Measurements from ENCODE around the gene SPRY1.

SPRY1 gene

GRCh38 chr4:123359449-123360315 is 36.9 kb upstream of the SPRY1 start:
- peak; percentile 16 to 44 for DNase-seq
- TF ChIP-seq POLR2A (IDR thresholded peaks at IDR 0.05; ENCODE audit: low read length) = no peak
- TF ChIP-seq GATA1 (IDR thresholded peaks at IDR 0.05; ENCODE audit: low read depth, low read length) = no peak

- peak; percentile 72 to 76 for DNase-seq
Measured at GRCh38 chr4:123361195-123361861, 35.3 kb upstream of the SPRY1 start.

GRCh38 chr4:123362103-123362502 is 34.5 kb upstream of the SPRY1 start:
- TF ChIP-seq POLR2A (IDR thresholded peaks at IDR 0.05; ENCODE audit: low read length) (no peak), GATA1 (IDR thresholded peaks at IDR 0.05; ENCODE audit: low read depth, low read length) (no peak)

More at GRCh38 chr4:123361195-123361861, 35.3 kb upstream of the SPRY1 start:
- TF ChIP-seq POLR2A (IDR thresholded peaks at IDR 0.05; ENCODE audit: low read length) = no peak
- TF ChIP-seq GATA1 (IDR thresholded peaks at IDR 0.05; ENCODE audit: low read depth, low read length) = no peak

GRCh38 chr4:123363729-123364128 is 32.9 kb upstream of the SPRY1 start:
- no peak for TF ChIP-seq GATA1 (IDR thresholded peaks at IDR 0.05; ENCODE audit: low read depth, low read length)
- no peak for TF ChIP-seq POLR2A (IDR thresholded peaks at IDR 0.05; ENCODE audit: low read length)
- DNase-seq = no peak

More at GRCh38 chr4:123362103-123362502, 34.5 kb upstream of the SPRY1 start:
- no peak for DNase-seq

- DNase-seq = no peak
- TF ChIP-seq GATA1 (IDR thresholded peaks at IDR 0.05; ENCODE audit: low read depth, low read length) (no peak), POLR2A (IDR thresholded peaks at IDR 0.05; ENCODE audit: low read length) (no peak)
Measured at GRCh38 chr4:123364906-123365305, 31.7 kb upstream of the SPRY1 start.

GRCh38 chr4:123365412-123365811 is 31.2 kb upstream of the SPRY1 start:
- DNase-seq = no peak
- no peak for TF ChIP-seq POLR2A (IDR thresholded peaks at IDR 0.05; ENCODE audit: low read length)
- no peak for TF ChIP-seq GATA1 (IDR thresholded peaks at IDR 0.05; ENCODE audit: low read depth, low read length)

- no peak for DNase-seq
Measured at GRCh38 chr4:123366144-123366748, 30.3 kb upstream of the SPRY1 start.

GRCh38 chr4:123378794-123379193 is 17.8 kb upstream of the SPRY1 start:
- TF ChIP-seq GATA1 (IDR thresholded peaks at IDR 0.05; ENCODE audit: low read depth, low read length) (no peak), POLR2A (IDR thresholded peaks at IDR 0.05; ENCODE audit: low read length) (no peak)
- DNase-seq = no peak

More at GRCh38 chr4:123366144-123366748, 30.3 kb upstream of the SPRY1 start:
- no peak for TF ChIP-seq GATA1 (IDR thresholded peaks at IDR 0.05; ENCODE audit: low read depth, low read length)
- no peak for TF ChIP-seq POLR2A (IDR thresholded peaks at IDR 0.05; ENCODE audit: low read length)

- no peak for DNase-seq
- no peak for TF ChIP-seq POLR2A (IDR thresholded peaks at IDR 0.05; ENCODE audit: low read length)
- TF ChIP-seq GATA1 (IDR thresholded peaks at IDR 0.05; ENCODE audit: low read depth, low read length) = no peak
Measured at GRCh38 chr4:123379392-123379791, 17.2 kb upstream of the SPRY1 start.

GRCh38 chr4:123380728-123381716 is 15.6 kb upstream of the SPRY1 start:
- no peak for DNase-seq
- TF ChIP-seq POLR2A (IDR thresholded peaks at IDR 0.05; ENCODE audit: low read length) = no peak
- TF ChIP-seq GATA1 (IDR thresholded peaks at IDR 0.05; ENCODE audit: low read depth, low read length) = no peak

GRCh38 chr4:123381996-123382395 is 14.6 kb upstream of the SPRY1 start:
- no peak for DNase-seq
- TF ChIP-seq POLR2A (IDR thresholded peaks at IDR 0.05; ENCODE audit: low read length) (no peak), GATA1 (IDR thresholded peaks at IDR 0.05; ENCODE audit: low read depth, low read length) (no peak)

- DNase-seq = no peak
- TF ChIP-seq POLR2A (IDR thresholded peaks at IDR 0.05; ENCODE audit: low read length) (no peak), GATA1 (IDR thresholded peaks at IDR 0.05; ENCODE audit: low read depth, low read length) (no peak)
Measured at GRCh38 chr4:123383566-123383965, 13.0 kb upstream of the SPRY1 start.

GRCh38 chr4:123386609-123387008 is 10.0 kb upstream of the SPRY1 start:
- no peak for TF ChIP-seq GATA1 (IDR thresholded peaks at IDR 0.05; ENCODE audit: low read depth, low read length)
- no peak for TF ChIP-seq POLR2A (IDR thresholded peaks at IDR 0.05; ENCODE audit: low read length)
- peak in 1 of 2 experiments; percentile 6 for DNase-seq

Data from erythroblast (primary cell).